LHCN-M2 (cell line): ENCODE results near the gene DDX27. TPM values are rescaled to one million over a fixed set of nuclear protein-coding genes. Genes with fewer than 3 reads are reported as not detected.

Experiments
- DNase-seq: peaks from one replicate; pipeline ENCODE4 v3.0.0-alpha.2; 2012; ENCODE audit warnings: low read depth
- total RNA-seq: library from RNA; depleted of rRNA; stranded (reverse); fragments of >200 nt; gene quantifications from 2 replicates; pipeline ENCODE4 v1.2.3, GENCODE V29; 2014

DDX27 gene
- total RNA-seq, 1 experiment from 2014 or later, result 43.9 TPM

- DNase-seq, result no peak
Measured at GRCh38 chr20:49247169-49247723, 28.0 kb downstream of the DDX27 start.

- no peak for DNase-seq
Measured at GRCh38 chr20:49247792-49248191, 28.6 kb downstream of the DDX27 start.

GRCh38 chr20:49248301-49248700 is 29.1 kb downstream of the DDX27 start:
- DNase-seq, result no peak

DNA sequence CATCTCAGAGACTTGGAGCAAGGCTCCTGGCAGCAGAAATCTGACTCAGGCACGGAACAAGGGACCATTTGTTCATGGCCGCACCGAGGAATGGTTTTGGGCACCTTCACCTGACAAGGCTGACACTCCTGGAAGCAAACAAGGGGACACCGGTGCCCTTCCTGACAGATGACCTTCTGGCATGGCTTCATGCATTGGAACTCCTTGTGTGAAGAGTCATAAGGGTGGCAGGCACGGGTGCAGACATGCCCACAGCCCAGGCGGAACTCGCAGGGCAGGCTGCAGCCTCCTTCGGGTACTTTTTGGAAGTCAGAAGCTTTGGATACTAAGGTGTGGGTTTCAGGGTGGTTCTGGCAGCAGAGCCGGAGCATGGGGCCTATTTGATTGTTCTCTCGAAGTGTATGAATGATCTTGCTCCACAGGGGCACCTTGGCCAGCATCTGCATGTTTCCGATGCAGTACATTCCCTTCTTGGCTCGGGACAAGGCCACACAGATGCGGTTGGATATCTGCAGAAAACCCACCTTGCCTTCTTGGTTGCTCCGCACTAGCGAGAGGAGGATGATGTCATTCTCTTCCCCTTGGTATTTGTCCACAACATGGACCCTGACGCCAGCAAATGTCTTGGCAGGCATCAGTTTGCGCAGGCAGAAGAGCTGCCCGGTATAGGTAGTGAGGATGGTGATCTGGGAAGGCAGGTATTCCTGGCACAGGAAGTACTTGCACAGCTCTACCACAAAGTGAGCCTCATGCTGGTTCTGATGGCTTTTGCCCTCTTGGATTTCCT is 29.9 kb downstream of the DDX27 start:
- DNase-seq, result no peak

GRCh38 chr20:49252556-49253350 is 33.5 kb downstream of the DDX27 start:
- DNase-seq, result no peak

DNA sequence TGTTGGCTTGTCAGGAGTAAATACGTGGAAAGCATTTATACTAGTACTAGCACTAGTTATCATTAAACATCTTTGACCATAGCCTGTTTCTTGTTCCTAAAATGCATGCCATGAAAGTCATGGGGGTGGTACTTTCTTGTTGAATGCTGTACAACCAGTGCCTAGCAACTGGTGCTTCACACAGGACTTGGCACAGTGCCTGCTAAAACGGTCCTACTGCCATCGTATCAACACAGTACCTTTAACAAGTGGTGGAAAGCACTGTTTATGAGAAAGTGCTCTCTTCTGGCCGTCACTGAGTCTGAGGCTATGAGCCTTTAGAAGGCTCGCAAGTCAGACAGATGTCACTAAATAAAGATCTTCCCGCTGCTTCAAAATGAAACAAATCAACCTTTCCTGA is 37.0 kb downstream of the DDX27 start:
- no peak for DNase-seq

DNA sequence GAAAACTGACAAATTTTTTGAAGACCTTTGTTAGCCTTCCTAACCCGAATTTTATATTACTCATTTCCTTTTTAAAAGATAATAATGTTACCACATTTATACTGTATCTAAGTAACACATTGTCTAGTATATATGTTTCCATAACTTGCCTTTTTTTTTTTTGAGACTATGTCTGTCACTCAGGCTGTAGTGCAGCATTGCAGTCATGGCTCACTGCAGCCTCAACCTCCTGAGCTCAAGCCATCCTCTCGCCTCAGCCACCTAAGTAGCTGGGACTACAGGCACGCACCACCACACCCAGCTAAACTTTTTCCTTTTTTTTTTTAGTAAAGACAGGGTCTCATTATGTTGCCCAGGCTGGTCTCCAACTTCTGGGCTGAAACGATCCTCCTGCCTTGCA is 40.1 kb downstream of the DDX27 start:
- DNase-seq, result no peak

DNA sequence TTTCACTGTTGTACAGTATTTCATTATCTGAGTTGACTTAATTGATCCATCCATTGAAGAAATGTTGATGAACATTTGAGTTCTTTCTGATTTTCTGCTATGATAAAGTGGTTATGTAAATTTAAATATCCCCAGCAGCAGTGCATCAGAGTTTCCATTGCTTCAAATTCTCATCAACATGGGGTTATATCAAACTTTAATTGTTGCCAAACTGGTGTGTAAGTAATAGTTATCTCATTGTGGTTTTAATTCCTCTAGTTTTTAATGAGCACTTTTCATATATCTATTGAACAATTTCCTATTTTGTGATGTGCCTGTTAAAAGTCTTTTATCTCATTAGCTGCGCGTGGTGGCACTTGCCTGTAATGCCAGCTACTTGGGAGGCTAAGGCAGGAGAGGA is 40.6 kb downstream of the DDX27 start:
- DNase-seq, result no peak

DNA sequence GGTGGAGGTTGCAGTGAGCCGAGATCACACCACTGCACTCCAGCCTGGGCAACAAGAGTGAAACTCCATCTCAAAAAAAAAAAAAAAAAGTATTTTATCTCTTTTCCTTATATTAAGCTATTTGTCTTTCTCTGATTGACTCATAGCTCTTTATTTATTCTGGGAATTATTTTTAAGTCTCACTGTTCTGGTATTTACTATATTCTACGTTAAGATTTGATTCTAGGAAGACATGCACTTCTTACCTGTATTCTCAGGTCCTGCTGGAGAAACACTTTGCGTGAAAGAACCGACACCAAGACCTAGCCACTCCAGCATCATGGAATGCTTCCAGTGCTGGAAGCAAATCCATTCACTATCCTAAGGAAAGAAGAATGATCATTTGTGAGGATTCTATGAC is 41.0 kb downstream of the DDX27 start:
- DNase-seq, result no peak

DNA sequence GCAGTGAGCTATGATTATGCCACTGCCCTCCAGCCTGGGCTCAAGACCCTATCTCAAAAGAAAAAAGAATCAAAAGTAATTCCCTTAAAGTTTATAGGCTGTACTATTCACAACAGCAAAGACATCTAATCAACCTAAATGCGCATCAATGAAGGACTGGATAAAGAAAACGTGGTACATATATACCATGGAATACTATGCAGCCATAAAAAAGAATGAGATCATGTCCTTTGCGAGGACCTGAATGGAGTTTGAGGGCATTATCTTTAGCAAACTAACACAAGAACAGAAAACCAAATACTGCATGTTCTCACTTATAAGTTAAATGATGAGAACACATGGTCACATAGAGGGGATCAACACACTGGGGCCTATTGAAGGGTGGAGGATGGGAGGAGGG is 42.0 kb downstream of the DDX27 start:
- DNase-seq, result no peak

- no peak for DNase-seq
Measured at GRCh38 chr20:49262444-49262843, 43.2 kb downstream of the DDX27 start.

DNA sequence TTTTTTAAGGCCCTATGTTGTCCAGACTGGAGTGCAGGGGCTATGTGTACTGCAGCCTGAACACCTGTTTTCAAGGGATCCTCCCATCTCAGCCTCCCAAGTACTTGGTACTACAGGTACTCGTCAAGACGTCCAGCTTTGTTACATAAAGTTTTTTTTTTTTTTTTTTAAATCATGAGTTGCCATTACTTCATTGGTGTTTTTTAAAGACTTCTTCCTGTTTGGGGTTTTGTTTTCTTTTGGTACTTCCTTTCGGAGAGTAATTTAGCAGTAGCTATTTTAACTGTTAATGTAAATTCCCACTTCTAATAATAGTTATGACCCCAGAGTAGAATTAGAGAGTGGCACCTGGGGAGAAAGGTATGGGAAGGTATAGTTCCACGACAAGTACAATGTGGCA is 48.1 kb downstream of the DDX27 start:
- no peak for DNase-seq

DNA sequence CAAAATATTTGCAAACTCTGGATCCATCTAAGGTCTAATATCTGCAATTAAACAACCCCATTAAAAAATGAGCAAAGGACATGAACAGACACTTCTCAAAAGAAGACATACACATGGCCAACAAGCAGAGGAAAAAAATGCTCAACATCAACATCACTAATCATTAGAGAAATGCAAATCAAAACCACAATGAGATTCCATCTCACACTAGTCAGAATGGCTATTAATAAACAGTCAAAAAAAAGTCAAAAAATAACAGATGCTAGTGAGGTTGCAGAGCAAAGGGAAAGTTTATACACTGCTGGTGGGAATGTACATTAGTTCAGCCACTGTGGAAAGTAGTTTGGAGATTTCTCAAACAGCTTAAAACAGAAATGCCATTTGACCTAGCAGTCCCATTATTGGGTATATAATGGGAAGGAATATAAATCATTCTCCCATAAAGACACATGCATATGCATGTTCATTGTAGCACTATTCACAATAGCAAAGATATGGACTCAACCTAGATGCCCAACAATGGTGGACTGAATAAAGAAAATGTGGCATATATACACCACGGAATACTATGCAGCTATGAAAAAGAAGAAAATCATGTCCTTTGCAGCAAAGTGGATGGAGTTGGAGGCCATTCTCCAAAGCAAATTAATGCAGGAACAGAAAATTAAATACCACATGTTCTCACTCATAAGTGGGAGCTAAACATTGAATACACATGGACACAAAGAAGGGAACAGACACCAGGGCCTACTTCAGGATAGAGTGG is 49.6 kb downstream of the DDX27 start:
- peak; percentile 76 for DNase-seq

- DNase-seq, result peak; percentile 93
Measured at GRCh38 chr20:49270177-49270576, 51.0 kb downstream of the DDX27 start.

DNA sequence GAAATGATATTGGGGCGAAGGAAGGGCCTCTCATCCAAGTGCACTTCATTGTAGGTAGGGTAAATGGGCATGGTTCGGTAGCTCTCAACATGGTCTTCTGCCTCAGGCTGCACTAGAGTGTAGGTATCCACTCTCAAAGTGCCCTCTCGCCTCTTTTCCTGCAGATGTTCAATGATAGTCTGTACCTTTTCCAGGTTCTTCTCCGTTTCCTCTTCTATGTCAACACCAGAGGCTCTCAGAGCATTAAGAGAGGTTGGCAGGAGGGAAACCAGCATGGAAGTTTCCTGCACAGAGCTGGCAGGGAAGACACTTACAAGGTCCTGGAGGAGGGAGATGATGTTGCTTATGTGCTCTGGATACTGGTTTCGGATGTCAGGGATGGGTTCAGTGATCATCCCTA is 51.5 kb downstream of the DDX27 start:
- DNase-seq, result no peak

GRCh38 chr20:49272654-49273053 is 53.4 kb downstream of the DDX27 start:
- DNase-seq, result no peak

DNA sequence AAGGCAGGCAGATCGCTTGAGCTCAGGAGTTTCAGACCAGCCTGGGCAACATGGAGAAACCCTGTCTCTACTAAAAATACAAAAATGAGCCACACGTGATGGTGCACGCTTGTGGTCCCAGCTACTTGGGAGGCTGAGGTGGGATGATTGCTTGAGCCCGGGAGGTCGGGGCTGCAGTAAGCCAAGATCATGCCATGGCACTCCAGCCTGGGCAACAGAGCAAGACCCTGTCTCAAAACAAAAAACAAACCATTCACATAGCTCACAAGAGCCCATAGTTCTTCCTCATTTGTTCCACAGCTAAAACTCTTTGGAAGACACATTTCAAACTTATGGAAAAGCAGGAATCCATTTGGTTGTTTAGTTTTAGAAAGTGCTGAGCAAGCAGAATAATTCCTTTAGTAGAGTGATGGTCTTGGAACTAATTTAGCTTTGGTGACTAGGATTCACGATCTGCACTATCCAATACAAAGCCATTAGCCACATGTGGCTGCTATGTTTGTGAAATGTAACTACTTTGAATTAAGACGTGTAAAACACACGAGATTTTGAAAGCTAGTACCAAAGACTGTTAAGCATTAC is 54.6 kb downstream of the DDX27 start:
- no peak for DNase-seq

GRCh38 chr20:49275216-49275615 is 56.0 kb downstream of the DDX27 start:
- DNase-seq, result no peak

- no peak for DNase-seq
Measured at GRCh38 chr20:49275636-49276035, 56.4 kb downstream of the DDX27 start.

- peak; percentile 69 for DNase-seq
Measured at GRCh38 chr20:49276161-49276960, 57.1 kb downstream of the DDX27 start.
